ENCODE measurements around the gene TMEM229B. TPM values are rescaled to one million over a fixed set of nuclear protein-coding genes. Genes with fewer than 3 reads are reported as not detected.

The TMEM229B gene
- total and polyA plus RNA-seq, 2 experiments from 2014 or later = 18.3 to 25.6 TPM

DNA sequence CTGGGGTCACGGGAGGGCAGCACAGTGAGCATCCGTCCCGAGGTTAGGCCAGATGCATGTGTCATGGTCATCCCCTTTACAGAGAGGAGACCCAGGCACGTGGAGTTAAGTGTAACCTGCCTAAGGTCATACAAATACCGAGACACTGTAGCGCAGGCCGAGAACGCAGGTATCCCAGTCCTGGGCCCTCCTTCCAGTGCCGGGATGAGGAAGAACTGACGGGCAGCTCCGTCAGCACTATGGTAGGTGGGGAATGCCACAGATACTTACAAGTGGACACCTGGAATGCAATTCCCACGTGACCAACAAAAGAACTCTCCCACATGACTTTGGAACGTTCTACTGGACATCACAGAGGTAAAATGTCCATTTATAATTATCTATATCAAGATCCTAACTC lies 8.7 kb upstream of the TMEM229B start:
- no peaks in the 10 kb centered on the region for H4K20me1 ChIP-seq (ENCODE audit: insufficient read depth, poor library complexity, severe bottlenecking)
- no peak overlapping the region for H3K27ac ChIP-seq
- TF ChIP-seq CTCF (IDR thresholded peaks at IDR 0.05; ENCODE audit: poor library complexity) (no peak), EZH2 (IDR thresholded peaks at IDR 0.05; ENCODE audit: borderline replicate concordance) (no peak)
- no peak overlapping the region for H3K4me3 ChIP-seq
- DNase-seq (ENCODE audit: low spot score) = no peak
- no peak overlapping the region for H3K4me2 ChIP-seq
- peaks cover 3% of the 10 kb centered on the region for H3K4me1 ChIP-seq (ENCODE audit: insufficient read depth)
- H2AFZ ChIP-seq = no peak overlapping the region
- no peaks in the 10 kb centered on the region for H3K79me2 ChIP-seq
- WGBS (ENCODE audit: low lambda C conversion rate, missing lambda C conversion rate) = 85% methylated on average over 13 of the region's 13 CpGs
- H3K36me3 ChIP-seq (replicated peaks; ENCODE audit: insufficient read depth, low read depth) = no peaks in the 10 kb centered on the region
- no peaks in the 10 kb centered on the region for H3K27me3 ChIP-seq
- H3K9me3 ChIP-seq (ENCODE audit: low read depth) = no peaks in the 10 kb centered on the region
- no peaks in the 10 kb centered on the region for H3K9me2 ChIP-seq (replicated peaks; ENCODE audit: insufficient read depth)

DNA sequence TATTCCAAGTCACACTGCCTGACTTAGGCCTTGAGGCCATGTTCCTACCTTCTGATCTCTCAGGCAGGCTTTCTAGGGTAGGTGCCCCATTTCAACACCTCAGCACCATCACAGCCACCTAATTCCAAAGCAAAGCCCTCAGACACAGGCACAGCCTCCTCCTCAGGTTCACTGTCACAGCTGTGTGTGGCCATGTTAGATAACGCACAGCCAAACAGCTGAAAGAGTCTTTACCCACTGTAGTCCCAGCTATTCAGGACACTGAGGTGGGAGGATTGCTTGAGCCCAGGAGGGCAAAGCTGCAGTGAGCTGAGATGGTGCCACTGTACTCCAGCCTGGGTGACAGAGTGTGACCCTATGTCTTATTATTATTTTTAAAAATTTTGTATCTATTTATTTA lies 7.3 kb upstream of the TMEM229B start:
- H2AFZ ChIP-seq = no peak overlapping the region
- H3K9me3 ChIP-seq (ENCODE audit: low read depth) = no peaks in the 10 kb centered on the region
- H3K9me2 ChIP-seq (replicated peaks; ENCODE audit: insufficient read depth) = no peaks in the 10 kb centered on the region
- peaks cover 8% of the 10 kb centered on the region for H3K4me1 ChIP-seq (ENCODE audit: insufficient read depth)
- no peaks in the 10 kb centered on the region for H3K27me3 ChIP-seq
- no peak overlapping the region for H3K27ac ChIP-seq
- no peak for DNase-seq (ENCODE audit: low spot score)
- H3K79me2 ChIP-seq = no peaks in the 10 kb centered on the region
- H3K4me2 ChIP-seq = no peak overlapping the region
- H3K4me3 ChIP-seq = no peak overlapping the region
- H4K20me1 ChIP-seq (ENCODE audit: insufficient read depth, poor library complexity, severe bottlenecking) = no peaks in the 10 kb centered on the region
- TF ChIP-seq EZH2phosphoT487 (IDR thresholded peaks at IDR 0.05; ENCODE audit: low read depth, severe bottlenecking, unreplicated experiment) = no peak
- TF ChIP-seq EZH2 (IDR thresholded peaks at IDR 0.05; ENCODE audit: borderline replicate concordance) = no peak
- no peak for TF ChIP-seq CTCF (IDR thresholded peaks at IDR 0.05; ENCODE audit: poor library complexity)
- H3K36me3 ChIP-seq (replicated peaks; ENCODE audit: insufficient read depth, low read depth) = no peaks in the 10 kb centered on the region
- 94% methylated on average over 1 of the region's 1 CpG for WGBS (ENCODE audit: low lambda C conversion rate, missing lambda C conversion rate)

- Histone ChIP-seq H3K9me3 (ENCODE audit: low read depth) (no peaks in the 10 kb centered on the region), H4K20me1 (ENCODE audit: insufficient read depth, poor library complexity, severe bottlenecking) (no peaks in the 10 kb centered on the region), H3K27me3 (no peaks in the 10 kb centered on the region), H3K9me2 (replicated peaks; ENCODE audit: insufficient read depth) (no peaks in the 10 kb centered on the region), H3K4me1 (ENCODE audit: insufficient read depth) (peaks cover 8% of the 10 kb centered on the region), H3K4me2 (no peak overlapping the region), H3K79me2 (no peaks in the 10 kb centered on the region), H3K36me3 (replicated peaks; ENCODE audit: insufficient read depth, low read depth) (no peaks in the 10 kb centered on the region), H2AFZ (no peak overlapping the region), H3K4me3 (no peak overlapping the region), H3K27ac (no peak overlapping the region)
- WGBS (ENCODE audit: low lambda C conversion rate, missing lambda C conversion rate) = 85% methylated on average over 8 of the region's 8 CpGs
- no peak for TF ChIP-seq EZH2 (IDR thresholded peaks at IDR 0.05; ENCODE audit: borderline replicate concordance)
- TF ChIP-seq EZH2phosphoT487 (IDR thresholded peaks at IDR 0.05; ENCODE audit: low read depth, severe bottlenecking, unreplicated experiment) = no peak
- TF ChIP-seq CTCF (IDR thresholded peaks at IDR 0.05; ENCODE audit: poor library complexity) = no peak
- no peak for DNase-seq (ENCODE audit: low spot score)
Observed at GRCh38 chr14:67493092-67493717, 4.7 kb upstream of the TMEM229B start.
